ENCODE measurements around the gene METRNL.

The METRNL gene

DNA sequence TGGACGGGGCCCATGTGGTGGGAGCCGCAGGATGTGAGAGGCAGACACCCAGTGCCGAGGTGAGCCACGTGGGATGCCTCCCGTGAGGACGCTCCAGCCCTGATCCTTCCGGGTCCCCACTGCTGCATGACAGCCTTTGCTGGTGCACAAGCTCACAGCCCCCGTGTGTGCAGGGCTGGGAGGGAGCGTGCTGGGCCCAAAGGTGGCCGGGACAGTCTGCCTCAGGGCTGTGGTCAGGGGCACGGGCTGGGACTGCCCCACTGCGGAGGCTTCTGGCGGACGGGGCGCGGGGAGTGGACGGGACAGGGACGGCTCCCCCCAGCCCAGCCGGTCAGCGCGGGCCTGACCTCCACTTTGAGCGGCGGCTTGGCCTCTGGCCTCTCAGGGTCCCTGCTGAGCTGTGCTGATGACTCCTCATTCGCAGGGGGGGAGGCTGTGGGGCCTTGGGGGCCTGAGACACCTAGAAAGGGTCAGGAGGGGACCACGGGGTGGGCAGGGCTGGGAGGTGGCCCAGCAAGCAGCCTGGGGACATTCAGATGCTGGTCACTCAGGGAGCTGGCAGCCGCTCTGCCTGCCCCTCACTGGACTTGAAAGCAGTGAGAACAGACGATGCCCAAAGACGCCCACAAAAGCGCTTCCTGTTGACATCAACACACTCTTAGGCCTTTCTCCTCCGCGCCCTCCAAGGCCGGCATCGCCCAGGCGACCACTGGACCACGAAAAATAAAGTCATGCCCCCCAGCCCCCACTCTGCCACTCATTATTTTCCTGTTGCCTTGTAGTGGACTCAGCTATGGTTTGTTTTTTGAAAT is 9.3 kb upstream of the METRNL start:
- Histone ChIP-seq H3K4me1 (ENCODE audit: control insufficient read depth, insufficient read depth, low read length) (no peaks in the 10 kb centered on the region), H3K4me3 (ENCODE audit: low read depth, low read length) (no peak overlapping the region), H3K9ac (ENCODE audit: low read depth, low read length) (no peak overlapping the region)

DNA sequence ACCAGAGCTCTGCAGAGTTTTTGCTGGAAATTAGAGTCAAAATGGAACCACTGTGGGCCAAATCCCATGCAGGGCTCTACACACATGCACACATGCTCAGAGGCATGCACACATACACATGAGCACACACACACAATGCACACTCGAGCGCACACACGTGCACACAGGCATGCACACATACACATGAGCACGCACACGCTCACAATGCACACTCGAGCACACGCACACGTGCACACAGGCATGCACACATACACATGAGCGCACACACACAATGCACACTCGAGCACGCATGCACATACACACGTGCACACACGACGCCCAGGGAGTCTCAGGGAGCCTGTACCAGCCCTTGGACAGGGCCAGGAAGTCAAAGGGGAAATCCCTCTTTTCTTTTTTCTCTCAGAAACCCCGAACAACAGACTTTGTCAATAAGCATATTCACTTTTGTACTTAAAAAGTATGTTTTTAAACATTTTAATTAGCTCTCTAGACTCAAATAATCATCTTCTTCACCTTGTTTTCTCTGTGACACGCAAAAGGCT is 8.5 kb upstream of the METRNL start:
- H3K9me3 ChIP-seq (ENCODE audit: control insufficient read depth, insufficient read depth, low read length), result no peaks in the 10 kb centered on the region
- no peak overlapping the region for H3K9ac ChIP-seq (ENCODE audit: low read depth, low read length)
- H3K36me3 ChIP-seq (ENCODE audit: control insufficient read depth, insufficient read depth, low read length), result no peaks in the 10 kb centered on the region
- no peaks in the 10 kb centered on the region for H3K27me3 ChIP-seq (ENCODE audit: control insufficient read depth, insufficient read depth, low read length)
- no peak overlapping the region for H3K4me3 ChIP-seq (ENCODE audit: low read depth, low read length)
- H3K4me1 ChIP-seq (ENCODE audit: control insufficient read depth, insufficient read depth, low read length), result no peaks in the 10 kb centered on the region

More for the DNA sequence above, 9.3 kb upstream of the METRNL start:
- H3K36me3 ChIP-seq (ENCODE audit: control insufficient read depth, insufficient read depth, low read length), result no peaks in the 10 kb centered on the region
- H3K9me3 ChIP-seq (ENCODE audit: control insufficient read depth, insufficient read depth, low read length), result no peaks in the 10 kb centered on the region
- no peaks in the 10 kb centered on the region for H3K27me3 ChIP-seq (ENCODE audit: control insufficient read depth, insufficient read depth, low read length)

DNA sequence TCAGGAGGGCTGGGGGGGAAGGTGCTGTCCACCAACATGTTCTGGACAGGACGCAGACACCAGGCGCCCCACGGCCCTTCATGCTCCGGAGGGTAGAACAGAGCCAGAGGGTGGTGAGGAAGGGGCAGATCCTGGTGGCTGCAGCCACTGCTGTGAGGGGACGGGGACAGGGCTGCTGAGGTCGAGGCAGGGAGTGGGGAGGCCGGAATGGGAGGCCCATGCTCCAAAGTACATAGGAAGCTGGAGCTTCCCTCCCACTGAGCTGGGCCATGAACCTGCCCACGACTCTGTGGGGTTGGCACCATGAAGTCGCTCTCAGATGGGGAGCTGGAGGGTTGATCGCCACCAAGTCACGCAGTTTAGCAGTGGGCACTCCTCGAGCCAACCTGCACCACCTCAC is 8.0 kb upstream of the METRNL start:
- H3K9ac ChIP-seq (ENCODE audit: low read depth, low read length), result no peak overlapping the region
- no peaks in the 10 kb centered on the region for H3K27me3 ChIP-seq (ENCODE audit: control insufficient read depth, insufficient read depth, low read length)
- H3K4me1 ChIP-seq (ENCODE audit: control insufficient read depth, insufficient read depth, low read length), result no peaks in the 10 kb centered on the region
- no peak overlapping the region for H3K4me3 ChIP-seq (ENCODE audit: low read depth, low read length)
- H3K36me3 ChIP-seq (ENCODE audit: control insufficient read depth, insufficient read depth, low read length), result no peaks in the 10 kb centered on the region
- H3K9me3 ChIP-seq (ENCODE audit: control insufficient read depth, insufficient read depth, low read length), result no peaks in the 10 kb centered on the region

DNA sequence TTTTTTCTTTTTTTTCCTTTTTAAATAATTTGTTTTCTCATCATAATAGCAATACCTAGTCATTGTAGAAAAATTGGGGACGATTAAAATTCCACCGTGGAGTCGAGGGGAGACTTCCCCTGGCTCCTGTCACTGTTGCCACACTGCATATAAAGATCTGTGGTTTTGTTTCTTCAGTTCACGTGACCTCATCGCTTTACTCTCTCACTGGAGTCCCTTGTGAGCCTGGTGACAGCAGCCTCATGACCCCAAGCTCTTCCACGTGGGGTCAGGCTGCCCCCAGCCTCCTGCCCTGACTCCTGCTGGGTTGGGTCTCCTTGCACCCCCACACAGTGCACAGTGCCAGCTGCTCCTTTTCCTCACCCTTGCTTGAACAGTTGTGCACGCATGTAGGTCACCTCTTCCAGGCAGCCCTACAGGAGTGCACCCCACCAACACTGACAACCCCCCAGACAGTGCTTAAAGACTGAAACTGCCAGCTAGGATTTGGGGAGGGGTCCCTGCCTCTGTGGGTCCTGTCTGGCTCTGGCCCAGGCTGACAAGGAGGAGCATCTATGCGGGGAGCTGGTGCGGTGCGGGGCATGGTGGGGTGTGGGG is 7.3 kb upstream of the METRNL start:
- H3K27me3 ChIP-seq (ENCODE audit: control insufficient read depth, insufficient read depth, low read length), result peaks cover 4% of the 10 kb centered on the region
- H3K4me1 ChIP-seq (ENCODE audit: control insufficient read depth, insufficient read depth, low read length), result no peaks in the 10 kb centered on the region
- no peak overlapping the region for H3K4me3 ChIP-seq (ENCODE audit: low read depth, low read length)
- H3K9me3 ChIP-seq (ENCODE audit: control insufficient read depth, insufficient read depth, low read length), result no peaks in the 10 kb centered on the region
- H3K36me3 ChIP-seq (ENCODE audit: control insufficient read depth, insufficient read depth, low read length), result no peaks in the 10 kb centered on the region
- no peak overlapping the region for H3K9ac ChIP-seq (ENCODE audit: low read depth, low read length)

DNA sequence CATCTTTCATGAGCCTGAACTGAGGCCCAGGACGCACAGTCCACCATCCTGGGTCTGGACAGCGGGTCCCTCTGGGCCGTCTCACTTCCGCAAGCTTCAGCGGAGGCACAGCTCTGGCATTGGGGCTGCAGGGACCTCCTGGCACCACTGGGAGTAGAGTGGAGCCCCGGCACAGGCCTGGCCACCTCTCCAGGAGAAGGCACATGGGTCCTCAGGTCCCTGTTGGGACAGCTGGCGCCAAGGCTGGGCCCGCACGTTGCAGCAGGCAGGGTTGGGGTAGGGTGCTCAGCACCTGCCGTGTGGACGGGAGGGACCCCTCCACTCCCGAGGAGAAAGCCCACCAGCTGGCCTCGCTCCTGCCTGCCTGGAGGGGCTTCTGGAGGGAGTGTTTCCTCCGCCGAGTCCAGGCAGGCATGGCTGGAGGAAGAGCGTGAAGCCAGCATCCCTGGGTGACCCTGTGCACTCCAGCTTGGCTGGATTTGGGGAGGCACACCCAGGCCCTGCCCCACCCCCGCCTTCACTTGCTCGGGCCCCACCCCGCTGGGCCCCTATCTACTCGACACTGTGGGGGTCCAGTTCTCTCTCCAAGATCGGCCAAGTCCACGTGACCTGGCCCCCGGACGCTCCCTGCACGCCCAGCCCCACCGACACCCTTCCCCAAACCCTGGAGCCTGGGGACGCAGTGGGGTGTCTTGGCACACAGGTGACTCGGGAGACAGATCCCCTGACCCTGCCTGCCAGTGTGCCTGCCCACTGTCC is 6.6 kb upstream of the METRNL start:
- Histone ChIP-seq H3K4me1 (ENCODE audit: control insufficient read depth, insufficient read depth, low read length) (no peaks in the 10 kb centered on the region), H3K27me3 (ENCODE audit: control insufficient read depth, insufficient read depth, low read length) (peaks cover 11% of the 10 kb centered on the region), H3K9ac (ENCODE audit: low read depth, low read length) (no peak overlapping the region), H3K36me3 (ENCODE audit: control insufficient read depth, insufficient read depth, low read length) (no peaks in the 10 kb centered on the region), H3K4me3 (ENCODE audit: low read depth, low read length) (no peak overlapping the region), H3K9me3 (ENCODE audit: control insufficient read depth, insufficient read depth, low read length) (no peaks in the 10 kb centered on the region)

GRCh38 chr17:83073389-83074063 is 5.9 kb upstream of the METRNL start:
- Histone ChIP-seq H3K36me3 (ENCODE audit: control insufficient read depth, insufficient read depth, low read length) (no peaks in the 10 kb centered on the region), H3K4me1 (ENCODE audit: control insufficient read depth, insufficient read depth, low read length) (no peaks in the 10 kb centered on the region), H3K9me3 (ENCODE audit: control insufficient read depth, insufficient read depth, low read length) (no peaks in the 10 kb centered on the region), H3K27me3 (ENCODE audit: control insufficient read depth, insufficient read depth, low read length) (peaks cover 17% of the 10 kb centered on the region), H3K4me3 (ENCODE audit: low read depth, low read length) (no peak overlapping the region), H3K9ac (ENCODE audit: low read depth, low read length) (no peak overlapping the region)

DNA sequence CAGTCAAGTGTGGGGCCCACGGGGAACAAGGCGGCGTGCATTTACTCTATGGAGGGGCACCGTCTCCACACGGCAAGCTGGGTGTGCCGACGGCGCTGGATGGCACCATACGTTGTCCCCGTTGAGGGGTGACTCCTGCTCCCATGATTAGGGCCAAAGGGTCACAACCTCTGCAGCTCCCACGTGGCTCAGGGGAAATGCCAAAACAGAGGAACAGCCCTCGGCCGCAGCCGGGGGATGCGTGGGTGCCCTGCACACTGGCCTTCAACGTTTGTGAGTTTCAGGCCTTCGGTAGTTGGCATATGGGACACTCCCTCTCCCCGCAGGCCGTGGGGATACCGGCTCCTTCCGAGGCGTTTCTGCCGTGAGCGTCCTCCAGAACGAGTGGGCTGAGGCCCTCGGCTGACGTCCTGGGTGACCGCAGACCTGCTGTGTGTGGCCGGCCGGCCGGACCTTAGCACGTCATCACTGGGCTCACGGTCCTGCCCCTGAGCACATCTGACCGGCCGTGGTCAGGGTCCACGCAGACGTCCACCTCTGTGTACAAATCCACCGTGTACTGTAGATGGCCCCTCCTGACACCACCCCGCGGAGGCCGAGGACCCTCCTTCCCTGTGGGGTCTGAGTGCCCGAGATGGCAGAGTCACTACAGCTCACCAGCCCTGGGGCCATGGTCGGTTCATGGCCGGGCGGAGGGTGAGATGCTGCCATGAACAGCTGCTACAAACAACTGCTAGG is 4.8 kb upstream of the METRNL start:
- Histone ChIP-seq H3K4me1 (ENCODE audit: control insufficient read depth, insufficient read depth, low read length) (no peaks in the 10 kb centered on the region), H3K27me3 (ENCODE audit: control insufficient read depth, insufficient read depth, low read length) (peaks cover 17% of the 10 kb centered on the region), H3K9ac (ENCODE audit: low read depth, low read length) (no peak overlapping the region), H3K4me3 (ENCODE audit: low read depth, low read length) (no peak overlapping the region), H3K36me3 (ENCODE audit: control insufficient read depth, insufficient read depth, low read length) (no peaks in the 10 kb centered on the region), H3K9me3 (ENCODE audit: control insufficient read depth, insufficient read depth, low read length) (no peaks in the 10 kb centered on the region)

GRCh38 chr17:83075270-83075880 is 4.0 kb upstream of the METRNL start:
- Histone ChIP-seq H3K4me3 (ENCODE audit: low read depth, low read length) (no peak overlapping the region), H3K9ac (ENCODE audit: low read depth, low read length) (no peak overlapping the region), H3K36me3 (ENCODE audit: control insufficient read depth, insufficient read depth, low read length) (no peaks in the 10 kb centered on the region), H3K27me3 (ENCODE audit: control insufficient read depth, insufficient read depth, low read length) (peaks cover 17% of the 10 kb centered on the region), H3K9me3 (ENCODE audit: control insufficient read depth, insufficient read depth, low read length) (no peaks in the 10 kb centered on the region), H3K4me1 (ENCODE audit: control insufficient read depth, insufficient read depth, low read length) (no peaks in the 10 kb centered on the region)

DNA sequence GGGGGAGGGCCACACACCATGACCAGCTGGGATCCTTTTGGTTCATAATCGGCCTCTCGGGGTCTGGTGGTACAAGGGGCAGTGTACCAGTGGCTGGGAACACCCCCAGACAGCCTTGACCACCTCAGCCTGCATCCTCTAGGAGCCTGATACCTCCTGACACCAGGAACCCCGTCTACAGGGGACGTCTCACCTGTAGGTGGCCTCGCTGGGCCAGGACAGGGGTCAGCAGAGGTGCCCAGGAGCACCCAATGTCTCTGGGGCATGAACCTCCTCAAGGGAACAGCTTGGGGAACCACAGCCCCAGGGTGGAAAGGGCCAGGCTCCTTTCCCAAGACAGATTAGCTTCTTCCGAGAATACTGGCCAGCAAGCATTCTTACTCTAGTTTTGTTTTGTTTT is 2.5 kb upstream of the METRNL start:
- Histone ChIP-seq H3K27me3 (ENCODE audit: control insufficient read depth, insufficient read depth, low read length) (peaks cover 24% of the 10 kb centered on the region), H3K4me3 (ENCODE audit: low read depth, low read length) (no peak overlapping the region), H3K4me1 (ENCODE audit: control insufficient read depth, insufficient read depth, low read length) (no peaks in the 10 kb centered on the region), H3K9ac (ENCODE audit: low read depth, low read length) (no peak overlapping the region), H3K9me3 (ENCODE audit: control insufficient read depth, insufficient read depth, low read length) (no peaks in the 10 kb centered on the region), H3K36me3 (ENCODE audit: control insufficient read depth, insufficient read depth, low read length) (no peaks in the 10 kb centered on the region)

- H3K4me1 ChIP-seq (ENCODE audit: control insufficient read depth, insufficient read depth, low read length), result peaks cover under 1% of the 10 kb centered on the region
- no peaks in the 10 kb centered on the region for H3K9me3 ChIP-seq (ENCODE audit: control insufficient read depth, insufficient read depth, low read length)
- H3K36me3 ChIP-seq (ENCODE audit: control insufficient read depth, insufficient read depth, low read length), result no peaks in the 10 kb centered on the region
- H3K4me3 ChIP-seq (ENCODE audit: low read depth, low read length), result no peak overlapping the region
- H3K27me3 ChIP-seq (ENCODE audit: control insufficient read depth, insufficient read depth, low read length), result peaks cover 24% of the 10 kb centered on the region
- H3K9ac ChIP-seq (ENCODE audit: low read depth, low read length), result no peak overlapping the region
Observed at GRCh38 chr17:83077411-83077810, 2.0 kb upstream of the METRNL start.

All from iPS-15b (cell line).